H1 (cell line): ENCODE measurements around the gene SLC6A3. TPM values are rescaled to one million over a fixed set of nuclear protein-coding genes. Genes with fewer than 3 reads are reported as not detected.
A peak's percentile ranks its signal among the peaks of the same experiment; 100 is the strongest.

Experiments used
- CHD7 ChIP-seq: fragments of 300-600 bp; sonication (generic); IDR thresholded peaks from 2 replicates; pipeline ENCODE4 v1.7.1; 2012; ENCODE audit warnings: low read length, moderate library complexity, mild to moderate bottlenecking, inconsistent platforms; ENCODE audit not compliant: insufficient replicate concordance
- EP300 ChIP-seq, 2 experiments: IDR thresholded peaks; 1 replicate in 1 of 2; 2 replicates in 1 of 2; pipeline ENCODE4 v1.6.1; 2011 to 2012; ENCODE audit warnings: low read depth in 2 of 2, low read length in 2 of 2, mild to moderate bottlenecking in 2 of 2, borderline replicate concordance in 1 of 2, inconsistent platforms in 1 of 2, moderate library complexity in 1 of 2
- JUND ChIP-seq: IDR thresholded peaks from 2 replicates; pipeline ENCODE4 v1.6.1; 2011; ENCODE audit warnings: mild to moderate bottlenecking, improper control_type of control experiment, low read length
- RBBP5 ChIP-seq: IDR thresholded peaks from 2 replicates; pipeline ENCODE4 v1.7.1; 2012; ENCODE audit warnings: low read depth, mild to moderate bottlenecking, inconsistent platforms, low read length, moderate library complexity, borderline replicate concordance
- SAP30 ChIP-seq: fragments of 300-600 bp; sonication (generic); IDR thresholded peaks from 2 replicates; pipeline ENCODE4 v1.7.1; 2012; ENCODE audit warnings: low read length, moderate library complexity, mild to moderate bottlenecking, inconsistent platforms; ENCODE audit not compliant: insufficient read depth, insufficient replicate concordance
- SIX5 ChIP-seq: IDR thresholded peaks from 2 replicates; pipeline ENCODE4 v1.6.1; 2011; ENCODE audit warnings: mild to moderate bottlenecking, low read depth, low read length
- USF2 ChIP-seq: IDR thresholded peaks from 2 replicates; pipeline ENCODE4 v1.6.1; 2011; ENCODE audit warnings: low read length, improper control_type of control experiment
- ZNF274 ChIP-seq: IDR thresholded peaks from 2 replicates; pipeline ENCODE4 v1.7.0; 2012; ENCODE audit warnings: low read length, borderline replicate concordance; ENCODE audit errors: extremely low read depth
- polyA plus RNA-seq, 7 experiments: library from polyadenylated mRNA; depleted of rRNA in 3 of 7; stranded (reverse) in 5 of 7; unstranded in 2 of 7; fragments of >200 nt in 5 of 7; fragments of 200-250 nt in 2 of 7; gene quantifications; 1 replicate in 5 of 7; 2 replicates in 1 of 7; 4 replicates in 1 of 7; pipeline versions ENCODE4 v1.2.1 to v1.2.3, GENCODE V29; 2011 to 2013; ENCODE audit warnings: missing spikeins in 2 of 7, mixed read lengths in 2 of 7
- total RNA-seq: library from RNA; stranded (reverse); fragmentation: NEBNext Ultra II Directional; extraction: Animal tissue kit (Norgen Biotek cat#: 25700); gene quantifications from 2 replicates; pipeline ENCODE4 v1.2.1, GENCODE V29; 2021

Gene SLC6A3
- total and polyA plus RNA-seq, 2 of the 8 experiments (the other 6 are each of a cell fraction or from before 2014, with no cell fraction given): 0.48 to 0.91 TPM

DNA sequence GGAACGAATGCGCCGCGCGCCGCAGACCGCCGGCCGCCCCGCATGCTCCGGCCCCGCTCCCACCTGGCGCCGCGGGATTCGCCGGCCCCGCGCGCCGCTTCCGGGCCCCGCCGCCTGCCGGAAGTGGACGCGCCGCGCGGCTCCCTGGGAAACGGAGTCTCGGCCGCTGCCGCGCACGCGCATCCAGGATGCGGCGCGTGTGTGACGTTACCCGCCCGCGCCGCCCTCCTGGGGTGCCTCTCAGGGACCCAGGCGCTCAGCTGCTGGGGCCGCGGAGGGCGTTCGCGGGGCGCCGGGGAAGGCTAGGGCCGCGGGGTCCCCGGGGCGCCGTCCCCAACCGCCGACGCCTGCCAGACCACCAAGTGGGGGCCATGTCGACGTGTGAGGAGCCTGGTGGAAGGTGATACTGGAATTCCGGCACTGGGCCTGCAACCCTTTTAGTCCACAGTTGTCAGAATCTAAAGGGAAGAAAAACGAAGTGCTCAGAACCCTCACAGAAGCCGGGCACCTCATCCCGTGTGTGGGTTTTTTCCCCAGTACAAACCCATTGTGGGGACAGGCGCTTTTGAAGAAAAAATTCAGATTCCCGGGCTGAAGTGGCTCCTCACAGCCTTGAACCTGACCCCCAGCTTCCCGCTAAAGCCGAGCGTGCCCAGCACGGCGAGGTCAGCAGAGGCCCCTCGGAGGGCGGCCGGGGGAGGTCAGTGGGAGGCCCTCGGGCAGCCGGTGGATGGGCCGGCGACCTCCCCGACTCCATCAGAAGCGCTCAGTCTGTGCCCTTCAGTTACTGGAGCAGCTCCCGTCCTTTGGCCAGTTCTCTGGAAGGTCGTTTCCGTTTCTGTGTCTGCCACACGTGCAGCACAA, 100.0 kb downstream of the SLC6A3 start, which contains the start of gene CLPTM1L (continued):
- TF ChIP-seq CHD7: no peak
- TF ChIP-seq SAP30: no peak
- peak; percentile 38; the same call in 1 of the 2 replicates for TF ChIP-seq SIX5
- no peak; the same call in 1 of the 2 replicates for TF ChIP-seq RBBP5
- no peak for TF ChIP-seq EP300 (IDR thresholded peaks at IDR 0.05; ENCODE audit: borderline replicate concordance in 1 of 2, low read depth in 2 of 2, low read length in 2 of 2)
- TF ChIP-seq JUND: no peak
- TF ChIP-seq ZNF274: no peak
- no peak for TF ChIP-seq USF2
